ENCODE data around the gene CTNNA3. TPM values are rescaled to one million over a fixed set of nuclear protein-coding genes. Genes with fewer than 3 reads are reported as not detected.

Gene CTNNA3
- total RNA-seq, 4 donors from 2014 or later = 0.04 to 0.19 (median 0.11) TPM

- intact Hi-C loops (cut with DNase I; ENCODE audit: low total_unique reads) = no loop called here
- TF ChIP-seq CTCF (IDR thresholded peaks at IDR 0.05) (no peak), POLR2A (IDR thresholded peaks at IDR 0.05) (no peak)
- H3K4me3 ChIP-seq (ENCODE audit: low read depth, poor library complexity, severe bottlenecking) = no peak overlapping the region
- DNase-seq (ENCODE audit: low spot score in 2 of 2) = no peak
- WGBS, 2 donors = 84 to 86% methylated on average over 2 of the region's 2 CpGs
Observed at GRCh38 chr10:66836771-66837170, 859.2 kb downstream of the CTNNA3 start.

GRCh38 chr10:66836057-66836456 lies 859.9 kb downstream of the CTNNA3 start:
- no peak for TF ChIP-seq CTCF (IDR thresholded peaks at IDR 0.05)
- no peak for TF ChIP-seq POLR2A (IDR thresholded peaks at IDR 0.05)
- intact Hi-C loops (cut with DNase I; ENCODE audit: low total_unique reads) = no loop called here
- 60 to 68% methylated on average over 1 of the region's 1 CpG for WGBS, 2 donors
- DNase-seq (ENCODE audit: low spot score in 2 of 2) = no peak
- no peak overlapping the region for H3K4me3 ChIP-seq (ENCODE audit: low read depth, poor library complexity, severe bottlenecking)

- TF ChIP-seq POLR2A (IDR thresholded peaks at IDR 0.05) = no peak
- TF ChIP-seq CTCF (IDR thresholded peaks at IDR 0.05) = no peak
- intact Hi-C loops (cut with DNase I; ENCODE audit: low total_unique reads) = no loop called here
- no peak overlapping the region for H3K4me3 ChIP-seq (ENCODE audit: low read depth, poor library complexity, severe bottlenecking)
- DNase-seq (ENCODE audit: low spot score in 2 of 2) = no peak
Observed at GRCh38 chr10:66835400-66835799, 860.6 kb downstream of the CTNNA3 start.

GRCh38 chr10:66834802-66835201 lies 861.2 kb downstream of the CTNNA3 start:
- TF ChIP-seq POLR2A (IDR thresholded peaks at IDR 0.05) (no peak), CTCF (IDR thresholded peaks at IDR 0.05) (no peak)
- intact Hi-C loops (cut with DNase I; ENCODE audit: low total_unique reads) = no loop called here
- no peak for DNase-seq (ENCODE audit: low spot score in 2 of 2)
- H3K4me3 ChIP-seq (ENCODE audit: low read depth, poor library complexity, severe bottlenecking) = no peak overlapping the region

GRCh38 chr10:66833861-66834260 lies 862.1 kb downstream of the CTNNA3 start:
- no peak for DNase-seq (ENCODE audit: low spot score in 2 of 2)
- TF ChIP-seq CTCF (IDR thresholded peaks at IDR 0.05) (no peak), POLR2A (IDR thresholded peaks at IDR 0.05) (no peak)
- 26 to 68% methylated on average over 1 of the region's 1 CpG for whole genome bisulfite sequencing, 2 donors
- no peak overlapping the region for H3K4me3 ChIP-seq (ENCODE audit: low read depth, poor library complexity, severe bottlenecking)
- intact Hi-C loops (cut with DNase I; ENCODE audit: low total_unique reads) = no loop called here

GRCh38 chr10:66832781-66833422 lies 863.1 kb downstream of the CTNNA3 start:
- H3K4me3 ChIP-seq (ENCODE audit: low read depth, poor library complexity, severe bottlenecking) = no peak overlapping the region
- TF ChIP-seq POLR2A (IDR thresholded peaks at IDR 0.05) = no peak
- TF ChIP-seq CTCF (IDR thresholded peaks at IDR 0.05) = no peak
- DNase-seq (ENCODE audit: low spot score in 2 of 2) = no peak
- WGBS, 2 donors = 76 to 80% methylated on average over 3 of the region's 3 CpGs
- intact Hi-C loops (cut with DNase I; ENCODE audit: low total_unique reads) = no loop called here

Measured in lower leg skin (tissue), 4 donors.